ENCODE data around the gene SIRT5. TPM values are rescaled to one million over a fixed set of nuclear protein-coding genes. Genes with fewer than 3 reads are reported as not detected.

Gene SIRT5
- total RNA-seq, 4 donors from 2014 or later = 7.5 to 13.3 (median 11.7) TPM

- no peak for TF ChIP-seq POLR2A (IDR thresholded peaks at IDR 0.05)
- no peak for TF ChIP-seq CTCF (IDR thresholded peaks at IDR 0.05)
- no peak for TF ChIP-seq EP300 (IDR thresholded peaks at IDR 0.05)
- no peak for DNase-seq (ENCODE audit: low spot score in 2 of 2)
- WGBS, 2 donors = 4 to 7% methylated on average over 14 of the region's 14 CpGs
These were observed 711 bp upstream of the SIRT5 start for GRCh38 chr6:13573669-13574110.

GRCh38 chr6:13574149-13574570 is 241 bp upstream of the SIRT5 start:
- H3K9me3 ChIP-seq = no peaks in the 10 kb centered on the region
- DNase-seq (ENCODE audit: low spot score in 2 of 2) = peak; percentile 79 to 80
- no peaks in the 10 kb centered on the region for H3K27me3 ChIP-seq
- H3K4me3 ChIP-seq = peak overlapping the region; percentile 71 to 91 (median 84)
- 0 to 3% methylated on average over 7 to 42 of the region's 46 CpGs for WGBS, 2 donors
- TF ChIP-seq EP300 (IDR thresholded peaks at IDR 0.05) = no peak
- TF ChIP-seq POLR2A (IDR thresholded peaks at IDR 0.05) = peak in 1 of 2 donors; percentile 14
- peak; percentile 49 to 88 (median 75) for TF ChIP-seq CTCF (IDR thresholded peaks at IDR 0.05)
- peak overlapping the region; percentile 89 to 98 (median 97) for H3K27ac ChIP-seq
- no peaks in the 10 kb centered on the region for H3K36me3 ChIP-seq
- peaks cover 0 to 18% (median 3%) of the 10 kb centered on the region in 4 donors for H3K4me1 ChIP-seq

More at GRCh38 chr6:13573669-13574110, 711 bp upstream of the SIRT5 start:
- peak overlapping the region; percentile 89 to 98 (median 97) for H3K27ac ChIP-seq
- H3K4me3 ChIP-seq = peak overlapping the region; percentile 71 to 91 (median 84)
- H3K36me3 ChIP-seq = no peaks in the 10 kb centered on the region
- no peaks in the 10 kb centered on the region for H3K9me3 ChIP-seq
- peaks cover 0 to 18% (median 3%) of the 10 kb centered on the region in 4 donors for H3K4me1 ChIP-seq
- no peaks in the 10 kb centered on the region for H3K27me3 ChIP-seq

GRCh38 chr6:13575377-13575775 is 975 bp downstream of the SIRT5 start:
- peak in 1 of 2 donors; percentile 67 for DNase-seq (ENCODE audit: low spot score in 2 of 2)
- 28 to 31% methylated on average over 3 of the region's 3 CpGs for WGBS, 2 donors
- TF ChIP-seq POLR2A (IDR thresholded peaks at IDR 0.05) (no peak), CTCF (IDR thresholded peaks at IDR 0.05) (peak in 3 of 5 experiments; percentile 57 to 79 (median 73)), EP300 (IDR thresholded peaks at IDR 0.05) (no peak)
- peak overlapping the region; percentile 89 to 98 (median 97) for H3K27ac ChIP-seq
- peak overlapping the region; percentile 71 to 91 (median 84) for H3K4me3 ChIP-seq
- peaks cover 0 to 8% (median 0%) of the 10 kb centered on the region in 3 donors for H3K36me3 ChIP-seq
- peaks cover 0 to 18% (median 3%) of the 10 kb centered on the region in 4 donors for H3K4me1 ChIP-seq
- no peaks in the 10 kb centered on the region for H3K27me3 ChIP-seq
- no peaks in the 10 kb centered on the region for H3K9me3 ChIP-seq

- DNase-seq (ENCODE audit: low spot score in 2 of 2) = no peak
- Histone ChIP-seq H3K27ac (peak overlapping the region in 2 of 4 donors; percentile 98), H3K4me1 (peaks cover 0 to 18% (median 3%) of the 10 kb centered on the region in 4 donors), H3K4me3 (no peak overlapping the region), H3K36me3 (peaks cover 0 to 15% (median 0%) of the 10 kb centered on the region in 3 donors), H3K27me3 (no peaks in the 10 kb centered on the region), H3K9me3 (no peaks in the 10 kb centered on the region)
- TF ChIP-seq POLR2A (IDR thresholded peaks at IDR 0.05) = no peak
- TF ChIP-seq CTCF (IDR thresholded peaks at IDR 0.05) = no peak
- no peak for TF ChIP-seq EP300 (IDR thresholded peaks at IDR 0.05)
- 93 to 98% methylated on average over 3 of the region's 3 CpGs for WGBS, 2 donors
These were observed 1.6 kb downstream of the SIRT5 start for GRCh38 chr6:13576017-13576416.

GRCh38 chr6:13577926-13578325 is 3.5 kb downstream of the SIRT5 start:
- H3K27me3 ChIP-seq = no peaks in the 10 kb centered on the region
- H3K36me3 ChIP-seq = peaks cover 0 to 25% (median 0%) of the 10 kb centered on the region in 3 donors
- 93 to 95% methylated on average over 3 of the region's 3 CpGs for WGBS, 2 donors
- peaks cover 0 to 18% (median 3%) of the 10 kb centered on the region in 4 donors for H3K4me1 ChIP-seq
- H3K4me3 ChIP-seq = no peak overlapping the region
- H3K27ac ChIP-seq = no peak overlapping the region
- DNase-seq (ENCODE audit: low spot score in 2 of 2) = no peak
- H3K9me3 ChIP-seq = no peaks in the 10 kb centered on the region
- no peak for TF ChIP-seq POLR2A (IDR thresholded peaks at IDR 0.05)
- TF ChIP-seq CTCF (IDR thresholded peaks at IDR 0.05) = no peak
- TF ChIP-seq EP300 (IDR thresholded peaks at IDR 0.05) = no peak

Measured in tibial nerve (tissue), 4 donors.